HG03139 (cell line): ENCODE results near the gene TM9SF1.

Experiments used
- ATAC-seq: cut with Tn5 transposase; IDR thresholded peaks from one replicate; pipeline ENCODE4 v1.9.1; 2021; ENCODE audit not compliant: unreplicated experiment

Gene TM9SF1

GRCh38 chr14:24156840-24157239, 38.4 kb downstream of the TM9SF1 start:
- no peak for ATAC-seq

GRCh38 chr14:24155100-24155499, 40.1 kb downstream of the TM9SF1 start:
- ATAC-seq = no peak

- ATAC-seq = no peak
Observed at GRCh38 chr14:24151404-24152080, 43.7 kb downstream of the TM9SF1 start.

- no peak for ATAC-seq
Observed at GRCh38 chr14:24150993-24151392, 44.2 kb downstream of the TM9SF1 start.

- ATAC-seq = no peak
Observed at GRCh38 chr14:24150567-24150966, 44.7 kb downstream of the TM9SF1 start.

- no peak for ATAC-seq
Observed at GRCh38 chr14:24150061-24150460, 45.2 kb downstream of the TM9SF1 start.

GRCh38 chr14:24149302-24149969, 45.8 kb downstream of the TM9SF1 start:
- ATAC-seq = no peak

- no peak for ATAC-seq
Observed at GRCh38 chr14:24147761-24148428, 47.3 kb downstream of the TM9SF1 start.

- ATAC-seq = peak; percentile 72
Observed at GRCh38 chr14:24146978-24147760, 48.1 kb downstream of the TM9SF1 start, which contains the start of gene RNF31. Gene RNF31, plus strand, starts transcription at chr14:24147498. Its CDS starts 201 bp downstream, at chr14:24147699.

GRCh38 chr14:24146453-24146977, 48.7 kb downstream of the TM9SF1 start, which contains the start of gene PSME2:
Gene PSME2, minus strand, starts transcription at chr14:24146610. Its CDS starts 29 bp downstream, at chr14:24146581.
- peak; percentile 50 for ATAC-seq

- ATAC-seq = no peak
Observed at GRCh38 chr14:24145690-24146452, 49.4 kb downstream of the TM9SF1 start.

GRCh38 chr14:24145219-24145618, 50.0 kb downstream of the TM9SF1 start:
- ATAC-seq = no peak

GRCh38 chr14:24144451-24144850, 50.8 kb downstream of the TM9SF1 start:
- ATAC-seq = no peak

- ATAC-seq = no peak
Observed at GRCh38 chr14:24143511-24143910, 51.7 kb downstream of the TM9SF1 start.

- ATAC-seq = peak; percentile 75
Observed at GRCh38 chr14:24141097-24141880, 54.0 kb downstream of the TM9SF1 start, which contains the start of gene EMC9. Gene EMC9, minus strand, starts transcription at chr14:24141591. Its CDS starts 287 bp downstream, at chr14:24141304.

- no peak for ATAC-seq
Observed at GRCh38 chr14:24139272-24139934, 55.8 kb downstream of the TM9SF1 start.
